GM12878 (cell line): ENCODE results near the gene KDM5B. TPM values are rescaled to one million over a fixed set of nuclear protein-coding genes. Genes with fewer than 3 reads are reported as not detected.

ENCODE experiments used
- ATAC-seq: fragments of 200-7000 bp; cut with Tn5 transposase; 3 replicates; pipeline ENCODE4 v1.9.1; 2020; ENCODE audit warnings: mild to moderate bottlenecking, moderate library complexity
- BruUV-seq: library from RNA; stranded (reverse); fragments of 400-500 nt; replicated peaks from 2 replicates; lab custom pipeline; 2021; lab: Mats Ljungman, UMichigan
- CTCF ChIA-PET: fragments of 300-600 bp; sonication (Branson Sonifier 250); formaldehyde crosslinking; extraction: SDS; loops from one replicate; lab custom pipeline; 2021; ENCODE audit warnings: inconsistent platforms; lab: Yijun Ruan, JAX
- POLR2A ChIA-PET: fragments of 350-600 bp; formaldehyde crosslinking; extraction: SDS; loops from one replicate; lab custom pipeline; 2021; ENCODE audit warnings: inconsistent platforms; lab: Charles Lee
- RAD21 ChIA-PET: fragments of 300-600 bp; sonication (Branson Sonifier 250); formaldehyde crosslinking; loops from one replicate; lab custom pipeline; 2023; ENCODE audit warnings: antibody characterized with exemption; ENCODE audit not compliant: unreplicated experiment; lab: Charles Lee
- SMC1A ChIA-PET: fragments of 300-600 bp; sonication (Branson Sonifier 250); formaldehyde crosslinking; loops from one replicate; lab custom pipeline; 2023; ENCODE audit not compliant: unreplicated experiment, uncharacterized antibody; lab: Charles Lee
- DNase-seq: peaks from one replicate; pipeline ENCODE4 v3.0.0-alpha.2; 2011; ENCODE audit warnings: low read depth, low spot score
- FAIRE-seq: peaks from 3 replicates; lab custom pipeline; 2011; peaks lifted over from hg19 to GRCh38; lab: Jason Lieb, UNC
- H2AFZ ChIP-seq: 2 replicates; pipeline ENCODE4 v1.6.0; 2011; ENCODE audit warnings: low read depth, low read length, control low read depth; ENCODE audit not compliant: control insufficient read depth
- H3K27ac ChIP-seq: 2 replicates; pipeline ENCODE4 v1.5.1; 2011; ENCODE audit warnings: control low read depth; ENCODE audit not compliant: control insufficient read depth, insufficient read depth
- H3K27me3 ChIP-seq, 2 experiments: replicated peaks in 1 of 2; 2 replicates each; pipeline versions ENCODE4 v1.6.0 to v1.6.1; 2011; ENCODE audit warnings: low read length in 1 of 2; ENCODE audit not compliant: control insufficient read depth in 2 of 2, insufficient read depth in 2 of 2
- H3K36me3 ChIP-seq, 2 experiments: 2 replicates each; pipeline ENCODE4 v1.5.1; 2011; ENCODE audit warnings: low read length in 1 of 2; ENCODE audit not compliant: control insufficient read depth in 2 of 2, insufficient read depth in 2 of 2
- H3K4me1 ChIP-seq: 2 replicates; pipeline ENCODE4 v1.6.1; 2011; ENCODE audit warnings: mild to moderate bottlenecking, low read length, moderate library complexity, mixed read lengths; ENCODE audit not compliant: control insufficient read depth, insufficient read depth
- H3K4me2 ChIP-seq: 2 replicates; pipeline ENCODE4 v1.6.0; 2011; ENCODE audit warnings: control low read depth; ENCODE audit not compliant: control insufficient read depth, insufficient read depth
- H3K4me3 ChIP-seq: fragments of 200-600 bp; sonication (generic); 2 replicates; pipeline ENCODE4 v1.5.1; 2016
- H3K79me2 ChIP-seq: 2 replicates; pipeline ENCODE4 v1.6.0; 2011; ENCODE audit warnings: low read length; ENCODE audit not compliant: control insufficient read depth, insufficient read depth
- H3K9ac ChIP-seq: 2 replicates; pipeline ENCODE4 v1.8.0; 2011; ENCODE audit warnings: low read length, control low read depth, mixed read lengths; ENCODE audit not compliant: control insufficient read depth, insufficient read depth
- H3K9me3 ChIP-seq: replicated peaks from 3 replicates; pipeline ENCODE4 v1.5.1; 2011; ENCODE audit warnings: mild to moderate bottlenecking, low read length; ENCODE audit not compliant: control insufficient read depth, insufficient read depth
- H4K20me1 ChIP-seq: 2 replicates; pipeline ENCODE4 v1.6.0; 2011; ENCODE audit not compliant: control insufficient read depth, insufficient read depth
- ETV6 ChIP-seq, 2 experiments: fragments of 450-650 bp in 1 of 2; IDR thresholded peaks in 1 of 2; conservative IDR thresholded peaks in 1 of 2; 2 replicates each; pipeline ENCODE4 v1.6.1; 2014; ENCODE audit warnings: antibody characterized with exemption in 1 of 2, borderline replicate concordance in 1 of 2, low read depth in 1 of 2, mild to moderate bottlenecking in 1 of 2, moderate library complexity in 1 of 2
- FOXK2 ChIP-seq: fragments of 450-650 bp; IDR thresholded peaks from 2 replicates; pipeline ENCODE4 v1.6.1; 2017; ENCODE audit warnings: mild to moderate bottlenecking, moderate library complexity
- REST ChIP-seq: IDR thresholded peaks from 2 replicates; pipeline ENCODE4 v1.6.1; 2012; ENCODE audit warnings: mild to moderate bottlenecking, low read depth, low read length
- SMARCA5 ChIP-seq: fragments of 450-650 bp; IDR thresholded peaks from 2 replicates; pipeline ENCODE4 v1.6.1; 2017; ENCODE audit warnings: mild to moderate bottlenecking
- ZNF384 ChIP-seq: IDR thresholded peaks from 2 replicates; pipeline ENCODE4 v1.6.1; 2012; ENCODE audit warnings: low read depth, mild to moderate bottlenecking, low read length, improper control_type of control experiment, borderline replicate concordance
- WGBS: methylation state at CpG from one replicate; pipeline ENCODE4 v1.1.6; 2016; ENCODE audit warnings: low lambda C conversion rate; ENCODE audit not compliant: insufficient replicate concordance, insufficient coverage; ENCODE audit errors: missing lambda C conversion rate; 5-methylcytosine and 5-hydroxymethylcytosine counted together
- in situ Hi-C: fragments of 300-500 bp; cut with MboI; formaldehyde crosslinking; loops from 9 replicates; pipeline ENCODE4 v1.14.3; 2018; ENCODE audit warnings: mixed read lengths
- intact Hi-C: fragments of 100-400 bp; cut with micrococcal nuclease; formaldehyde crosslinking; loops from one replicate; pipeline ENCODE4 v1.14.2; 2022; ENCODE audit not compliant: unreplicated experiment
- polyA plus RNA-seq, 11 experiments: library from polyadenylated mRNA; depleted of rRNA in 4 of 11; unstranded in 6 of 11; stranded (reverse) in 5 of 11; fragments of >200 nt; fragmentation: Nextera tagmentation in 4 of 11; fragmentation: Illumina TruSeq in 1 of 11; extraction: Ambion mirVana in 4 of 11; extraction: Trizol in 1 of 11; gene quantifications; 1 replicate in 1 of 11; 2 replicates in 10 of 11; pipeline versions ENCODE4 v1.2.1 to v1.2.3, GENCODE V29; 2011 to 2016; ENCODE audit warnings: inconsistent platforms in 2 of 11, missing spikeins in 2 of 11, low read depth in 1 of 11
- total RNA-seq, 4 experiments: library from RNA; depleted of rRNA in 3 of 4; stranded (reverse); fragments of >200 nt in 3 of 4; fragmentation: Illumina TruSeq in 1 of 4; extraction: Trizol in 1 of 4; gene quantifications; 2 replicates each; pipeline versions ENCODE4 v1.2.1 to v1.2.3, GENCODE V29; 2013 to 2021
- TF ChIP-seq, protein P1 (sequence below): IDR thresholded peaks from 2 replicates; pipeline ENCODE4 v1.6.1; 2011; ENCODE audit warnings: low read depth, low read length, improper control_type of control experiment, borderline replicate concordance

The KDM5B gene
- total and polyA plus RNA-seq, 10 of the 15 experiments (the other 5 are each of a cell fraction or from before 2014, with no cell fraction given) = 1.7 to 26.6 (median 8.1) TPM

- TF ChIP-seq SMARCA5 (no peak), ZNF384 (no peak), FOXK2 (no peak), REST (no peak)
- TF ChIP-seq, protein P1, sequence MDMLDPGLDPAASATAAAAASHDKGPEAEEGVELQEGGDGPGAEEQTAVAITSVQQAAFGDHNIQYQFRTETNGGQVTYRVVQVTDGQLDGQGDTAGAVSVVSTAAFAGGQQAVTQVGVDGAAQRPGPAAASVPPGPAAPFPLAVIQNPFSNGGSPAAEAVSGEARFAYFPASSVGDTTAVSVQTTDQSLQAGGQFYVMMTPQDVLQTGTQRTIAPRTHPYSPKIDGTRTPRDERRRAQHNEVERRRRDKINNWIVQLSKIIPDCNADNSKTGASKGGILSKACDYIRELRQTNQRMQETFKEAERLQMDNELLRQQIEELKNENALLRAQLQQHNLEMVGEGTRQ = no peak
These were observed 99.6 kb downstream of the KDM5B start (continued) for GRCh38 chr1:202708456-202709275.

- POLR2A ChIA-PET = no interaction called here
- Histone ChIP-seq H2AFZ (no peak overlapping the region), H3K79me2 (no peaks in the 10 kb centered on the region), H3K27ac (no peak overlapping the region), H3K4me3 (no peak overlapping the region), H3K9me3 (no peaks in the 10 kb centered on the region), H3K27me3 (peaks cover 13 to 17% of the 10 kb centered on the region in 2 experiments), H3K4me2 (no peak overlapping the region), H4K20me1 (no peaks in the 10 kb centered on the region), H3K9ac (no peak overlapping the region), H3K36me3 (no peaks in the 10 kb centered on the region), H3K4me1 (no peaks in the 10 kb centered on the region)
- WGBS = 20% methylated on average over 5 of the region's 5 CpGs
- SMC1A ChIA-PET = no interaction called here
- BruUV-seq = no TSS peak
- TF ChIP-seq ETV6 (conservative IDR thresholded peaks at IDR 0.05 in 1 of 2, IDR thresholded peaks at IDR 0.05 in 1 of 2; ENCODE audit: borderline replicate concordance in 1 of 2, low read depth in 1 of 2) = no peak
- intact Hi-C loops = no loop called here
- in situ Hi-C loops = no loop called here
- no peak for FAIRE-seq
- RAD21 ChIA-PET = no interaction called here
- no peak for DNase-seq
- CTCF ChIA-PET = interaction anchor here (1.0 to 1.6 kb wide), 2 partner anchors 8 to 31 kb away, joined by 3 to 4 read pairs; no protein-coding TSS in a partner anchor
- no peak for ATAC-seq
These were observed 101.4 kb downstream of the KDM5B start for GRCh38 chr1:202706851-202707250.
